ENCODE data around the gene NUP188.

DNA sequence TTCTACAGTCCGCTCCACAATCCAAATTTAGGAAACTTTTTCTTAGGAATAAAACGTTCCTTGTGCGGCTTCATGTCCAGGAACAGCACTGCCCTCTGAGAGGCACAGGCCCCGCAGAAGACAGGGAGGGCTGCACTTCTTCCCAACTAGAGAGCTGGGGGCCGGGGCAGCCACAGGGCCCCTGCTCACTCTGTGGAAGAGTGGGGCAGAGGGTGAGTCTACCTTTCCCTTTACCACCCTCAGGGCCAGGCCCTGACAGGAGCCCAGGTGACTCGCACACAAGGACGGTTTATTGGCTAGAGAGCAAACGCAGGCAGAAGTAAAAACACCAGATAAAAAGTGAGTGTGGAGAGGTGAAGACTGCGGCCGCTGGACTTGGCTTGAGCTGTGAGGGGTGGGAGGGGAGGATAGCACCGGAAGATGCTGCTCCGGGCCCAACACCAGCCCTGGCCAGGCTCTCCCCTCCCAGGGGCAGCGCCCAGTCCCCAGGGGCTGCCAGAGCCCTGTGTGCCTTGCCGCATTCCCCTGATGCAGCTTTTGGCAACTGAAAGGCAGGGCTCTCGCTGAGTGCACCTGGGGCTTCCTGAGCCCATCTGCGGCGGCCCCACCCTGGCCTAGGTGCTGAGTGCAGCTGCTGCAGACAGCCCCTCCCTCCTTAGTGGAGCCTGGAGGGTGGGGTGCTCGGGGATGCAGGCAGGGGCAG lies 60.4 kb downstream of the NUP188 start:
- no peak for TF ChIP-seq CTCF (IDR thresholded peaks at IDR 0.05)
- TF ChIP-seq EZH2 (IDR thresholded peaks at IDR 0.05; ENCODE audit: borderline replicate concordance, insufficient read depth, low read depth, low read length, poor library complexity, severe bottlenecking) = no peak

Data from B cell (primary cell).